Activated CD8-positive, alpha-beta memory T cell treated with anti-CD3 and anti-CD28 coated beads, Interleukin-2, amount 50 U/mL, for 24 hours (primary cell): Measurements from ENCODE around the gene SDK2.
A peak's percentile ranks its signal among the peaks of the same experiment; 100 is the strongest.

Source experiments
- DNase-seq: peaks from one replicate; pipeline ENCODE4 v3.0.0-alpha.2; 2020; ENCODE audit errors: extremely low read depth

Gene SDK2

DNA sequence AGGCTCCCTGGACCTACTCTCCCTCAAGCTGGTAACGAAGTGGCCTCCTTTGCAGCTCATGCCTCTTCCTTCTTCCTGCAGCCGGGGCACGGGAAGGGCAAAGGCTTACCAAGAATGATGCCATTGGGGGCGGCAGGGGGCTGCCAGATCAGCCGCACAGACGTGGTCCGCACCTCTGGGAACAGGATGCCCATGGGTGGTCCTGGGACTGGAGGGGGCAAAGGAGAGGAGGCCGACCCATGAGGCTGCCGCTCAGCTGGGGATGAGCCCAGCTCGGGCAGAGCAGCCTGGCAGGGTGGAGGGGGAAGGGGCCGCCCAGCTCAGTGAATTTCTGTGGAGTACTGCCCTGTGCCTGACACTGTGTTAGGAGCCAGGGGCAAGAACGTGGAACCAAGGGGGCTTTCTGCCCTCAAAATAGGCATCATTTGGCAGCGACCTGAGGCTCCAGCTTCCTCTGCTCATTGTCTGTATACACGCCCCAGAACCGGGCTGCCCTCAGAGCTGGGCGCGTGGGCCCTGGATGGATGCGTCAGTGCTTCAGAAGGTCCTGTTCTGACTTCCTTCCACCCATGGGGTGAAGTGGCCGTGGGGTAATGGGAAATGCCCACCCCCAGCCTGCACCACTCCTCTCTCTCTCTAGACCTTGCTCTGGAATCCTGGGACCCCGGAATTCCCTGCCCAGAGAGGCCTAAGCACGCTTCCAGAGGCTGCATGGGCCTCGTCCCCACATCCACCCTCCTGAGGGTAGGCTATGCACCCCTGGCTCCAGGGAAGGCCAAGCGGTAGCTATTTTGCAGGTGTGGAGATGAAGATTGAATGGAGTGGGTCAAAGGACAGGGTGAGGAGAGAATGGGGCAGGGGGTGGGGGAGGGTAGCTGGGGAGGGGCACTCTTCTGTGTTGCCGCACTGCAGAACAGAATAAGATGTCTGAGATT lies 252.6 kb downstream of the SDK2 start:
- no peak for DNase-seq

DNA sequence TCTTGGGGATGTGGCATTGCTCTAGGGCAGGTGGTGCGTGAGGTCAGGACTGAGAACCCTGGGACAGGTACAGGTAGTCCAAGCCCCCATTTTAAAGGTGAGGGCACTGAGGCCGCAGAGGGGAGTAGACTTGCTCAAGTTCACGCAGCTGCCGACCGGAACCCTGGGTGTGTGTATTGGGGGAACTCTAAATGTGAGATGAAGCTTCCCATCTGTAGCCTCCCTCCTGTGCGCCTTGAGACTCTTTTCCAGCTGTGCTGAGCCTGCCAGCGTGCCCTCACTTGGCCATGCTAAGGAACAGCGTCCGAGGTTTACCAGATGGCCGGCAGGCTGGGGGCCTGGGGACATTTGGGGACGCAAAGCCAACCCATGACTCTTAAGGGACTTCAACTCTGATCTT lies 253.4 kb downstream of the SDK2 start:
- DNase-seq = no peak

DNA sequence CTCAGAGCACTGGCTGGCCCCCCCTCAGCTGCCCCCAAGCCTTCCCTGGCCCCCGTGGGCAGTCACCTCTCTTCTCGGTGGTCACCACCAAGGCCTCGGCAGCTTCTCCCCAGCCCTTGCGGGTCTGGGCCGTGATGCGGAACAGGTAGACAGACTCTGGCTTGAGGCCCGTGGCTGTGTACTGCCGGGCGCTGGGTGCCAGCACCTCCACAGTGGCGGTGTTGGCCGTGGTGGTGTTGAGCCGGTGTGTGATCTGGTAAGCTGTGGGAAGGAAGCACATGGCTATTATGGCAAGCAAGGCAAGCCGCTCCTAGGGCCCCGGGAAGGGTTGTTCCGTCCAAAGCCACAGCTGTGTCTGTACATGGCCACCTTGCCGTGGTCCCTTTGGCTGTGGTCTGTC lies 254.0 kb downstream of the SDK2 start:
- DNase-seq = no peak

DNA sequence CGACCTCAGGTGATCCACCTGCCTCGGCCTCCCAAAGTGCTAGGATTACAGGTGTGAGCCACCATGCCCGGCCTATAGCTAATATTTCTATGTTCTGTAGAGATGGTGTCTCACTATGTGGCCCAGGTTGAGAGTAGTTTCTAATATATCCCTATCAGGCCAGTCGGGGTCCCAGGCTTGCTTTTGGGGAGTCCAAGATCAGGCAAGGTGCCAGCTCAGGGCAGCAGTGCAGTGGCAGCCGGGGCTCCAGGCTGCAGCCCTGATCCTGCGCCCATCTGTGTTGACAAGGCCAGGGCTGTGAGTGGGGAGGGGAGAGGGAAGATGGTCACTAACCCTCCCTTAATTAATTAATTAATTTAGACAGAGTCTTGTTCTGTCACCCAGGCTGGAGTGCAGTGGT lies 254.8 kb downstream of the SDK2 start:
- DNase-seq = no peak

DNA sequence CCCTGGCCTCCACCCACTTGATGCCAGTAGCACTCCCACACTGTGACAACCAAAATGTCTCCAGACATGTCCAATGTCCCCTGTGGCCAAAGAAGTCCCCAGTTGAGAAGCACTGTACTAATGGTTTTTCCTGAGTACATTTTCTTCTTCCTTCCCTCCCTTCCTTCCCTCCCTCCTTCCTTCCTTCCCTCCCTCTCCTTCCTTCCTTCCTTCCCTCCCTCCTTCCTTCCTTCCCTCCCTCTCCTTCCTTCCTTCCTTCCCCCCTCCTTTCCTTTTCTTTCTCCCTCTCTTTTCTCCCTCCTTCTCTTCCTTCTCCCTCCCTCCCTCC lies 255.7 kb downstream of the SDK2 start:
- DNase-seq = no peak

DNA sequence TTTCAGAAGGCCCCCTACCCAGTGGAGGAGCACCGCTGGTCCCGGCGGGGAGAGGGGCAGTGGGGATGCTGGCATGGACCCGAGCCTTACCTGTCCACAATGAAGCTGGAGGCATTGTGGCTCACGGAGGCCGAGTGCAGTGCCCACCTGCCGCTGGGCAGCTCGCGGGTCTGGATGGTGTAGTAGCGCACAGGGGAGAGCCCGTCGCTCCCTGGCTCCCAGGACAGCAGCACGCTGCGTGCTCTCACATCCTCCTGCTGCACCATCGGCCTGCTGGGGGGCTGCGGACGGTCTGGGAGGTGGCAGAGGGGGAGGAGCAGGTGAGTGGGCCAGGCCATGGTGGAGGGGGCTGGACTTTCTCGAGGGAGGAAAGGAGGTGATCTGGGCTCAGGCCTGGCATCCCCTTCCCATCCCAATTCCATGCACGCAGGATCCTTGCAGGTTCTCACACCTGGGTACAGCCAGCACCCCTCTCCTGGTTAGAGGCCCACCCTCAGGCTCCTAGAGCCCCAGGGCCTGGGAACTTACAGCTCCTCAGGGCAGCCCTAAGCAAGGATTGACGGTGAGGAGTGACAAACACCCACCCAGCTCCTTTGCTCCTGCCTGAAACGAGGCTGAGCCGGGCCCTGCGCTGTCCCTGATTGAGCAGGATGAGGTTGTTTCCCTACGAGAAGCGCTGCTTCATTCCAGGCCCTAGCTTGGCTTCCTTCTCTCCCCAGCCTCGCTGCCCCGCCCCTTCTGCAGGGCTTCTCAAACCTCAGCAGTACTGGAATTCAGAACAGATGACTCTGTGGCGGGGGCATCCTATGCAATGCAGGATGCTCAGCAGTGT lies 256.3 kb downstream of the SDK2 start:
- no peak for DNase-seq

DNA sequence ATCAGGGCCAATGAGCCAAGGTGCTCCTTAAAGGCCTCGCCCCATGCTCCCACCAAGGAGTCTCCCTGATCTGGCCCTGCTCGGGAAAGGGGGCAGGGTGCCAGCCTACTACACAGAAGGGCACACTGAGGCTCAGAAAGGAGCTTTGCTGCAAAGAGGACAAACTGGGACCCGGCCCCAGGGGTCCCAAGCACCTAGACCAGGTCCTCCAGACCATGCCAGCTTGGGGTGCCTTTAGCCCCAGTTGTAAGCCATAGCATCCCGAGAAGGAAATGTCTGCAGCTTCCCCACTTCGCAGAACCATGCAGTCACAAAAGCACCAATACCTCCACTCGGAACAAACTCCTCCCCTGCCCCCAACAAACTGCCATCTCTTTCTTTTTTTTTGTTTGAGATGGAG lies 257.7 kb downstream of the SDK2 start:
- no peak for DNase-seq

DNA sequence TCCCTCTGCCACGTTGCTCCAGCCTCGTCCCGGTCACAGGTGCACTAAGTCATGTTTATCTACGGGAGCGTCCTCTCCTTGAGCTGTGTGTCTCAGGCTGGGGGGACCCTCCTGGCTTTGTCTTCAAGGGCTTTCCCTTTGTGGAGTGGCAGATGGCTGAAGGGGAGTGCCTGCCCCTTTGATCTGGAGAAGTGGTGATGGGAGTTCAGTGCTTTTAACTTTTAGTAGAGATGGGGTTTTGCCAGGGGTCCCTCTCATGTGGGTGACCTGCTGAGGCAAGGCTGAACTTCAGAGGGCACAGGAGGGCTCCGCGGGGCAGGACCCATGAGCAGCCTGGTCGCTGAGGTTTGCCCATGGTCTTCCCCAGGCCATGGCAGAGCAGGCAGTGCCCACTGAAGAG lies 259.3 kb downstream of the SDK2 start:
- no peak for DNase-seq

DNA sequence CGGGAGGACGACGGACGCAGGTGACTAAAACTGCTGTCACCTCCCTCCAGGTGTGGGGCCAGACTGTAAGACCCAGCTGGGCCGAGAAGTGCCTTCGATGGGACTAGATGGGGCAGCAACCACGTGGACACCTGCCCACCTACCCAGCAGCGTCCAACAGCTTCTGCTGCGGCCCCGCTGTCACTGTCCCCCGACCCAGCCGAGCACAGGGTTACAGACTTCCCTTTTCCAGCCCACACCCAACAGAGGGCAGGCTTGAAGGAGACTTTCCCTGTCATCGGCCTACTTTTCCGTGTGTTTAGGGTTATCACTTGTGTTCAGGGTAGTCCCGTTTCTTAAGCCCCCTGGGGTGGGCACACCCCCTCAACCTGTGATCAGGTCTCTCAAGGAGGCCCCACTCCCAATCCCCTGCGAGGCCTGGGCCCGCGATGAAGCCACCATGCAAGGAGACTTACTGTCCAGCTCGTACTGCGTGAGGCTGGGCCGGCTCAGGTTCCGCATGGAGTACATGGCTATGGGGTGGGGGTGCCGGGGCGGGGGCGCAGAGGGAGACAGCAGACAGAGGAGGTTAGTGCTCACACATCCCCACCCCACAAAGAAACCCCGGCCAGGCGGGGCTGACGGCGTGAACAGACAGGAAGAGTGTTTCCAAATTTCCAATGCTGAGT lies 263.7 kb downstream of the SDK2 start:
- no peak for DNase-seq

DNA sequence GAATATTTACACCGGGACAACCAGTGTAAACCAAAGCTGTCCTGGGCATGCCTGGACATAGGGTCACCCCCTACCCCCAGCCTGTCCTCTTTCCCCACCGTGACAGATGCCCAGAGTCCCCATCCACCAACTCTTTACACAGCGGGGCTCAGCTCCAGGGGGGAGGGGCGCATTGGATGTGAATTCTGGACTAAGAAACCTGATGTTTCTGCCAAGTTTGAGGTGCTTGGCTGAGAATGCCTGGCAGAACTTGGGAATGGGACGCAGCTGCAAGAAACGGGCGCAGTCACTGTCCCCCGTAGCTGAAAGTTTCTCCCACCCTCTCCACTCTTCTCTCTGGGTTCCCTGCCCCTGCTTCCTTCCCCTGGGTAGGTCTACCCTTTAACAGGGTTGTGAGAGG lies 264.4 kb downstream of the SDK2 start:
- no peak for DNase-seq

DNA sequence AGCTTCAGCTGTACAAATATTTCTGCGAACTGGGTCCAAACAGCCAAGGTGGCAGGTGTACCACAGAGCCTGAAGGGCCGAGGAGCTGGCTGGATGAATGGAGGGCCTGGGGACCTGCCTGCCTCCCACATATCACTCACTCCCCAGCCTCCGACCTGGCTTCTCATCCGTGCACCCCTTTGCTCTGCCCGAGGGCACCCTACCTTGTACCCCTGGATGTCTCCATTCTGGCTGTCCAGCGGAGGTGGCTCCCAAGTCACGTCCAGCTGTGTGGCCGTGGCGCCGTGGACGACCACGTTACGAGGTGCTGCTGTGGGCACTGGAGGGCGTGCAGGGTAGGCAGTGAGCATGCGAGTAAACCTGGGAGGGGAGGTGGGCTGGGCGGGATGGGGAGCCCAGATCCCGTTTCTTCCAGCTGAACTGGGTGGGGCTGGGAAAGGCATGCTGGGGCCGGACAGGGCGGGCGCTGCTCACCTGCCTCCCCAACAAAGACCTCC lies 265.2 kb downstream of the SDK2 start:
- DNase-seq = no peak

DNA sequence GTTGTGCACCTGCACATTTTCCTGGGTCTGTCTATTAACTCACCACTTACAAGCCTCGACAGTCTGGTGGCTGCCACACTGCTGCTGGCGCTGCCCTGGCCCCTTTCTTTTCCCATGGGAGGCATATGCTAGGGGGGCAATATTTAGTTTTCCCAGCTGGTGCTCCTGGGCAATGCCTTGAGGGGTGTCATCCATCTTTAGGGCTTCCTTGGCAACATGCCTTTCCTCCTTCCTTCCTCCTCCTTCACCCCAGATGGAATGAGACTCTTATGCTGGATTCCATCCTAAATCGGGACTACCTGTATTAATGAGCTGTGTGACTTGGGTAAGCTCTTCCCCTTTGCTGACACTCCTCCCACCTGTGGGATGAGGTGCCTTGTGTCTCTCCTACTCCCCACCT lies 267.6 kb downstream of the SDK2 start:
- no peak for DNase-seq

DNA sequence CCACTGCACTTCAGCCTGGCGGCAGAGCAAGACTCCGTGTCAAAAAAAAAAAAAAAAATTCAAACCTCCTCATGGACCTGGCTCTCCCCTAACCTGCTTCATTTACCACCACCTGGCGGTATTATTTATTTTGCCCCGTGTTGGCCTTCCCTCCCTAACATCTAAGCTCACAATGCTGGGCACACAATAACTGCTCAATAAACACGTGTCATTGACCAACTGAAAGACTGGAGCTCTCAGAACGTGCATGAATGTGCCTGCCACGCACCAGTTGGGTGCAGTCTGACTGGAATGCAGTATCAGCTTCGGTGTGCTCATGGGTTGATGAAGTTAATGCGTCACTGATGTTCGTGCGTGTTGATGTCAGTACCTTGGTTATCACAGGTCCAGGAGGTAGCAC lies 268.1 kb downstream of the SDK2 start:
- no peak for DNase-seq

DNA sequence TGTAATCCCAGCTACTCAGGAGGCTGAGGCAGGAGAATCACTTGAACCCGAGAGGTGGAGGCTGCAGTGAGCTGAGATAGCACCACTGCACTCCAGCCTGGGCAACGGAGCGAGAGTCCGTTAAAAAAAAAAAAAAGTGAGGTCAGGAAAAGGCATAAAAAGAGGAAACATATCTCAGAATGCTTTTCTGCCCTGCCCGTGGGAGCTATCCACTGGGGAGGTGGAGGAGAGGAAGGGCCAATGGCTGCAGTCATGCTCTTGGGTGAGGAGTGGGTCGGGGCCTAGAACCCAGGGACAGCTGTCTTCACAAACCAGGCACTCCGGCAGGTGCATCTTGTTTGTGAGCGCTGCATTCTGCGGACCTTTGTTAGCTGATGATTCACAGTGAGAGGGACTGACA lies 272.4 kb downstream of the SDK2 start:
- no peak for DNase-seq

DNA sequence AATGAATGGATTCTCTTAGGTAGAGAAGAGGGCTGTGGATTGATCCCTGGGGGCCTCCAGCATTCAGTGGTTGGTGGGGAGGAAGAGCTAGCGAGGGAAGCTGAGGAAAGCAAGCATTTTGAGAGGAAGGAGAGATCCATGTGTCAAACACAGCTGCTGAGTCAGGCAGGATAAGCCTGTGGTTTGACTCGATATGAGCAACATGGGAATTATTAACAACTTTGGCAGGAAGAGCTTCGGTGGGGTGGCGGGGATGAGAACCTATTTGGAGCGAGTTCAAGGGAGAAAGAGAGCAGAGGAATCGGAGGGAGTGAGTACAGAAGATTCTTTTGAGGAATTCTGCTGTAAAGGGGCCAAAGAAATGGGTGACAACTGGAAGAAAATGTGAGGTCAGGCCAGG lies 273.0 kb downstream of the SDK2 start:
- no peak for DNase-seq

DNA sequence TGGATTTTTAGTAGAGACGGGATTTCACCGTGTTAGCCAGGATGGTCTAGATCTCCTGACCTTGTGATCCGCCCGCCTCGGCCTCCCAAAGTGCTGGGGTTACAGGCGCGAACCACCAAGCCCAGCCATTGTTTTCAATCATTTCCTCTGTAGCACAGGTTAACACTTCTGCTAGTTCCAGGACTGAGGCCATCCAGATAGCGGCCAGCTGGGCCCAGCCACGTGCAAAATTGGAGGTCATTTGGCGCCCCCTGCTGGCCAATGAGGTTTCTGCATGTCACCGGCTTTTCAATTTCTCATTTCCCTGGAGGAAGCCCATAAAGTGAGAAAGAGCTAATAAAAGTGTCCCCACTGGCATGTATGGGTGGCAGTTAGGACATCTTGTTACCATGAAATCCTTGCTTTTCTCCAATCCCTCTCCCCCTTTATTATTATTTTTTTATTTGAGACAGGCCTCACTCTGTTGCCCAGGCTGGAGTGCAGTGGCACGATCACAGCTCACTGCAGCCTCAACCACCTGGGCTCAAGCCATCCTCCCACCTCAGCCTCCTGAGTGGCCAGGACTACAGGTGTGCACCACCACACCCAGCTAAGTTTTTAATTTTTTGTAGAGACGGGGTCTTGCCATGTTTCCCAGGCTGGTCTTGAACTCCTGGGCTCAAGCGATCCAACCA lies 274.3 kb downstream of the SDK2 start:
- DNase-seq = peak; percentile 47

DNA sequence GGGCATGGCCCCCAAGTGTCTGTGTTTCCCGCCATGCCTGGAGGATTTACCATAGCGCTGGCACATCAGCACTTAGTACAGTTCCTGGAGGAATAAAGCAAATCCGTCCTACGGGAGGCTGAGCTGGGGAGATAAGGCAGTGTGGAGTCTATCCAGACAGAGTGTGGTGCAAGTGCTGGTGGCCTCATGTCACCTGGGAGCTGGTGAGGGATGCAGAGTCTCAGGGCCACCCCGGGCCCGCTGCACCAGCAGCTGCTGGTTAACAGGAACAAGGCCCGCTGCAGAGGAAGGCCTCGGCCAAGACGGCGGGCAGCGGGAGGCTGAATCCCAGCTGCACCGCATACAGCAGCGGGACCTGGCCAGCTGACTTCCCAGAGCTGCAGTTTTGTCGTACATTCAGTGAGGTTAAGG lies 275.1 kb downstream of the SDK2 start:
- no peak for DNase-seq

DNA sequence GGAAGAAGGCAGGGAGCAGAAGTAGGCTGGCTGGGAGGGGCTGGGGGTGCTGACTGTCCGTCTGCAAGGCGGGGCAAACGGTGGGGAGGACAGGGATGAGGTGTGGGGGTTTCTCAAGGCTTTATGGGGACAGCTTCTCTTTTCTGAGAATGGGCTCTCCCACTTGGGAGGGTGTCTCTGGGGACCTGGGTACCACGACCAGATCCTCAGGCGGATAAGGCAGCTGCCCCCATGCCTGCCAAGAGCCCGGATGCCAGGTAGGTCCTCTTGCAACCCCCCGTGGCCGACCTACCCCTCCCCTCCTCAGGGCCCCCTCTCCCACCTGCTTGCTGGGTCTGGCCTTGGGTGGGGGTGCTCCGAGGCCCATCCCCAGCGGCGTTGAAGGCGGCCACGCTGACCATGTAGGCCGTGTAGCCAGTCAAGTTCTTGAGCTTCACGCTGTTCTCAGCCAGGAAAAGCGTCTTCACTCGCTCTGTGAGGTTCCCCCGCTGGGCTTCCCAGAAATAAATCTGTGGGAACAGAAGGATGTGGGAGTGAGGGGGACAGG lies 276.1 kb downstream of the SDK2 start:
- no peak for DNase-seq

DNA sequence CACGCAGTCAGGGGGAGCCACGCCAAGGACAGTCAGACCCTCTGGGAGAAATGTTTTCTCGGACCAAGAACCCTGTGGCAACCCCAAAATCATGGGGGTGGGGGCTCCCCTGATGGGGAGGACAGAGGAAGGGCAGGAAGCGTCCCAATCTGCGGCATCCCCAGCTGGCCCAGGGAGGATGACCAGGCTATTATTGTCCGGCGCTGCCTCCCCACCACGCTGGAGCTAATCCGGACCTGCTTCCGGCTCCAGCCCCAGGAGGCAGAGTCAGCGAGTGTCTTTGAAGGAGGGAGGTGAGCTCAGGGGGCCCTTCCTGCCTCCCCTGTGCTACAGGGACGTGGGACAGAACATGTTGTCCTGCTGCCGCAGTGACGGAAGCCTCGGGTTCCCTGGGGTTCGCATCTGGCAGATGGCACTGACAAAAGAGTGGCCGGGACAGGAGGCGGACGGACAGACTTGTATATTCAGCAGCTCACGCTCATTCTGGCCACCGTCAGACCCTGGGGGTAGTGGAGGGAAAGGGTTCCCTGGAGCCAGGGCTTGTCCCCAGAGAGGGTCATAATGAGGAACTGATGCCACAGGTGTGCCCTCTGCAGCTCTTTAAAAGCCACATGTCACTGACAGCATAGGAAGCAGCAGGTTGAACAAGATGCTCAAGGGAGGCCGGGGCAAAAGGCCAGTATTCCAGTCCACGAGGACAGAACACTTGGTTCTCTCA lies 278.2 kb downstream of the SDK2 start:
- DNase-seq = no peak

DNA sequence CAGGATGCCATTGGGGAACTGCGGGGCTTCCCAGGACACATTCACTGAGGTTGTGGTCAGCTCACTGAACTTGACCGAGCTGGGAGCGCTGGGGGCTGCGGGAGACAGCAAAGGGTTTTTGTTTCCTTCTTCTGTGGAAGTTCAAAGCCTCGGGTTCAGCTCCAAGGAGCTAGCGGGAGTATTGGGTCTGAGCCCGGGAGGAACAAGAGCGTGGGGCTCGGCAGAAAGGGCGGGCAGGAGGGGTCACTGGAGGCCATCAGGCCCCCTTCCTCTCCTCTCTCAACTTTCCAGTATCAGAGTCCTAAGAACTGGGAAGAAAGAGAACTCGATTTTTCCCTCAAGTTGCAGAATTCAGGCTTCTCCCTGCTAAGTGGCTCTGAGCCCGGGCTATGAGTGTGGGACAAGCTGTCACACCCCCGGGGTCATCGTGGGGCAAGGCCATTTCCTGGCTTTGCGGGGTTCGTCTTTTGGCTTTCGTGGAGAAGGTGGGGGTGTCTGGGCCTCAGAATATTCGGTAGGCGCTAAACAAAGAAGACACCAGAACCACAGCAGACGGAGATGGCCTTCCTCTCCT lies 278.9 kb downstream of the SDK2 start:
- no peak for DNase-seq

DNA sequence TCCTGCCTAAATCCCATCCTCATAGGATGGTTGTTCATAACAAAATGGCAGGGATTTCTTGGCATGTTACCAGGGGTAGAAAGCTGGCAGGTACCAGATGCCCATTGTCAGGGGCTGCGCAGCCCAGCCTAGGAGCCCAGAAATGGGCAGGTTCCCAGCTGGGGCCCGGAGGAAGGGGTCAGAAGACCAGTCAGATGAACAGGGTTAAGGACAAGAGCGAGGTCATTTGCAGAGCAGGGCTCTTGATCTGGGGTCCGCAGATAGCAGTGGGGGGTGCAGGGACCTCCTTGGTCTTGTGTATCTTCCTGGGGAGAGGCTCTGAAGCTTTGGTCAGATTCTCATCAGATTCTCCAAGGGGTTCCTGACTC lies 280.1 kb downstream of the SDK2 start:
- no peak for DNase-seq
